A673 (cell line): Measurements from ENCODE around the gene OPN3. TPM values are rescaled to one million over a fixed set of nuclear protein-coding genes. Genes with fewer than 3 reads are reported as not detected.

Source experiments
- BruUV-seq: library from RNA; stranded (reverse); fragments of 400-500 nt; replicated peaks from 2 replicates; lab custom pipeline; 2021; lab: Mats Ljungman, UMichigan
- CTCF ChIA-PET: fragments of 300-600 bp; sonication (Branson Sonifier 250); formaldehyde crosslinking; loops from one replicate; lab custom pipeline; 2022; ENCODE audit warnings: antibody characterized with exemption; lab: Charles Lee
- POLR2A ChIA-PET: fragments of 300-600 bp; sonication (Branson Sonifier 250); formaldehyde crosslinking; loops from one replicate; lab custom pipeline; 2022; ENCODE audit warnings: antibody characterized with exemption; ENCODE audit not compliant: low non-redundant PET; lab: Charles Lee
- DNase-seq: peaks from one replicate; pipeline ENCODE4 v3.0.0-alpha.2; 2015; ENCODE audit warnings: low spot score
- H3K27ac ChIP-seq: fragments of 200-600 bp; sonication (generic); 2 replicates; pipeline ENCODE4 v1.5.1; 2016; ENCODE audit warnings: mixed run types, low read depth, mild to moderate bottlenecking, mixed read lengths, antibody characterized with exemption, low read length; ENCODE audit not compliant: poor library complexity, severe bottlenecking
- H3K27me3 ChIP-seq: fragments of 200-600 bp; sonication (generic); replicated peaks from 2 replicates; pipeline ENCODE4 v1.6.1; 2017; ENCODE audit warnings: mixed run types, low read depth, mild to moderate bottlenecking, mixed read lengths, antibody characterized with exemption, low read length; ENCODE audit not compliant: insufficient read depth, poor library complexity
- H3K36me3 ChIP-seq: fragments of 200-600 bp; sonication (generic); 2 replicates; pipeline ENCODE4 v1.6.1; 2016; ENCODE audit warnings: mixed run types, mild to moderate bottlenecking, mixed read lengths, antibody characterized with exemption, low read length; ENCODE audit not compliant: insufficient read depth, poor library complexity, severe bottlenecking
- H3K4me1 ChIP-seq: fragments of 200-600 bp; sonication (generic); 2 replicates; pipeline ENCODE4 v1.6.1; 2017; ENCODE audit warnings: mixed run types, mild to moderate bottlenecking, mixed read lengths, antibody characterized with exemption, low read length; ENCODE audit not compliant: insufficient read depth, poor library complexity, severe bottlenecking
- H3K4me3 ChIP-seq: fragments of 200-600 bp; sonication (generic); 2 replicates; pipeline ENCODE4 v1.5.1; 2016; ENCODE audit warnings: low read depth, mixed run types, mild to moderate bottlenecking, mixed read lengths, low read length; ENCODE audit not compliant: poor library complexity, severe bottlenecking
- H3K9me3 ChIP-seq: fragments of 200-600 bp; sonication (generic); 2 replicates; pipeline ENCODE4 v1.6.1; 2016; ENCODE audit warnings: mixed run types, low read depth, mild to moderate bottlenecking, mixed read lengths, antibody characterized with exemption, low read length; ENCODE audit not compliant: poor library complexity, severe bottlenecking
- CTCF ChIP-seq: fragments of 300-800, 200-600 bp; sonication (generic); conservative IDR thresholded peaks from 2 replicates; pipeline ENCODE4 v1.5.1; 2017; ENCODE audit warnings: low read depth, mild to moderate bottlenecking, antibody characterized with exemption, low read length, moderate library complexity, mixed read lengths
- EZH2 ChIP-seq: fragments of 200-600 bp; sonication (generic); IDR thresholded peaks from 2 replicates; pipeline ENCODE4 v1.6.1; 2017; ENCODE audit warnings: borderline replicate concordance, low read depth, mild to moderate bottlenecking, mixed read lengths, antibody characterized with exemption, low read length; ENCODE audit not compliant: poor library complexity, severe bottlenecking
- intact Hi-C: fragments of 100-400 bp; cut with micrococcal nuclease; formaldehyde crosslinking; loops from one replicate; pipeline ENCODE4 v1.10.0; 2022; ENCODE audit not compliant: unreplicated experiment
- total RNA-seq: library from RNA; stranded (reverse); gene quantifications from 2 replicates; pipeline ENCODE4 v1.2.3, GENCODE V29; 2021

Gene OPN3
- total RNA-seq, 1 experiment from 2014 or later = 12.6 TPM

- ChIA-PET CTCF (interaction anchor here (0.6 kb wide), 1 partner anchor 388 kb away, joined by 17 read pairs; no protein-coding TSS in a partner anchor), POLR2A (no interaction called here)
- no peak overlapping the region for H3K4me3 ChIP-seq
- H3K36me3 ChIP-seq = no peaks in the 10 kb centered on the region
- TF ChIP-seq EZH2 (no peak), CTCF (no peak)
- DNase-seq = no peak
- no peak overlapping the region for H3K27ac ChIP-seq
- no peaks in the 10 kb centered on the region for H3K9me3 ChIP-seq
- no peaks in the 10 kb centered on the region for H3K27me3 ChIP-seq
- peaks cover 18% of the 10 kb centered on the region for H3K4me1 ChIP-seq
- intact Hi-C loops = no loop called here
- no TSS peak for BruUV-seq
These were observed 10.2 kb downstream of the OPN3 start for GRCh38 chr1:241630005-241630404.

GRCh38 chr1:241627453-241628259 lies 12.5 kb downstream of the OPN3 start:
- ChIA-PET CTCF (interaction anchor here (1.0 kb wide), 1 partner anchor 17 kb away, joined by 5 read pairs; no protein-coding TSS in a partner anchor), POLR2A (no interaction called here)
- no peaks in the 10 kb centered on the region for H3K9me3 ChIP-seq
- peaks cover 18% of the 10 kb centered on the region for H3K4me1 ChIP-seq
- intact Hi-C loops = loop anchor here (5.0 kb wide), 1 partner anchor 95 kb away; the partner anchor contains the start of gene KMO
- H3K4me3 ChIP-seq = no peak overlapping the region
- TF ChIP-seq CTCF = peak; percentile 50
- no peak for TF ChIP-seq EZH2
- H3K36me3 ChIP-seq = no peaks in the 10 kb centered on the region
- no TSS peak for BruUV-seq
- no peak overlapping the region for H3K27ac ChIP-seq
- no peaks in the 10 kb centered on the region for H3K27me3 ChIP-seq
- DNase-seq = peak; percentile 52

GRCh38 chr1:241624935-241625334 lies 15.2 kb downstream of the OPN3 start:
- Histone ChIP-seq H3K4me3 (no peak overlapping the region), H3K27me3 (no peaks in the 10 kb centered on the region), H3K27ac (no peak overlapping the region), H3K4me1 (peaks cover 10% of the 10 kb centered on the region), H3K36me3 (no peaks in the 10 kb centered on the region), H3K9me3 (no peaks in the 10 kb centered on the region)
- TF ChIP-seq EZH2 = no peak
- TF ChIP-seq CTCF = no peak
- no TSS peak for BruUV-seq
- no peak for DNase-seq
- CTCF ChIA-PET = no interaction called here
- POLR2A ChIA-PET = no interaction called here
- intact Hi-C loops = loop anchor here (5.0 kb wide), 1 partner anchor 93 kb away; the partner anchor contains the start of gene KMO
